Coronary artery (tissue), 2 donors: ENCODE data around the gene SCN1A.

Experiments used
- DNase-seq: peaks from one replicate; pipeline ENCODE4 v3.0.0-alpha.2; 2017; ENCODE audit warnings: low spot score
- H3K27ac ChIP-seq, 2 donors: fragments of 200-600 bp; sonication (generic); one replicate each; pipeline ENCODE4 v1.5.1; 2016 to 2019
- H3K4me3 ChIP-seq: fragments of 200-600 bp; sonication (generic); 2 replicates; pipeline ENCODE4 v1.5.1; 2016; ENCODE audit warnings: mild to moderate bottlenecking, moderate library complexity
- CTCF ChIP-seq: fragments of 200-600 bp; sonication (generic); IDR thresholded peaks from one replicate; pipeline ENCODE4 v1.5.1; 2019; ENCODE audit warnings: antibody characterized with exemption

Gene SCN1A

GRCh38 chr2:166042356-166042755, 85.5 kb downstream of the SCN1A start:
- DNase-seq = no peak
- no peak overlapping the region for H3K4me3 ChIP-seq
- no peak for TF ChIP-seq CTCF
- H3K27ac ChIP-seq = no peak overlapping the region

GRCh38 chr2:166041613-166042012, 86.2 kb downstream of the SCN1A start:
- DNase-seq = no peak
- no peak overlapping the region for H3K27ac ChIP-seq
- H3K4me3 ChIP-seq = no peak overlapping the region
- TF ChIP-seq CTCF = no peak

GRCh38 chr2:166032361-166032760, 95.5 kb downstream of the SCN1A start:
- DNase-seq = no peak
- TF ChIP-seq CTCF = no peak
- no peak overlapping the region for H3K27ac ChIP-seq
- no peak overlapping the region for H3K4me3 ChIP-seq

GRCh38 chr2:166031054-166031453, 96.8 kb downstream of the SCN1A start:
- no peak overlapping the region for H3K27ac ChIP-seq
- no peak for TF ChIP-seq CTCF
- H3K4me3 ChIP-seq = no peak overlapping the region
- no peak for DNase-seq

GRCh38 chr2:166025313-166025712, 102.5 kb downstream of the SCN1A start:
- DNase-seq = no peak
- TF ChIP-seq CTCF = no peak
- no peak overlapping the region for H3K4me3 ChIP-seq

GRCh38 chr2:166017208-166017607, 110.6 kb downstream of the SCN1A start:
- TF ChIP-seq CTCF = no peak
- DNase-seq = no peak
- no peak overlapping the region for H3K27ac ChIP-seq

More at GRCh38 chr2:166025313-166025712, 102.5 kb downstream of the SCN1A start:
- H3K27ac ChIP-seq = no peak overlapping the region

GRCh38 chr2:166013878-166014277, 113.9 kb downstream of the SCN1A start:
- DNase-seq = no peak
- H3K27ac ChIP-seq = no peak overlapping the region
- no peak for TF ChIP-seq CTCF
- H3K4me3 ChIP-seq = no peak overlapping the region

More at GRCh38 chr2:166017208-166017607, 110.6 kb downstream of the SCN1A start:
- H3K4me3 ChIP-seq = no peak overlapping the region
